ES-I3 (cell line): ENCODE data around the gene ST14.

Experiments used
- H3K36me3 ChIP-seq: 2 replicates; pipeline ENCODE4 v1.6.1; 2013; ENCODE audit warnings: mild to moderate bottlenecking, low read length, control low read depth, moderate library complexity; ENCODE audit not compliant: insufficient read depth
- H3K4me1 ChIP-seq: 2 replicates; pipeline ENCODE4 v1.6.1; 2013; ENCODE audit warnings: mild to moderate bottlenecking, control low read depth, low read length; ENCODE audit not compliant: insufficient read depth
- H3K9ac ChIP-seq: 2 replicates; pipeline ENCODE4 v1.6.1; 2013; ENCODE audit warnings: low read depth, mild to moderate bottlenecking, low read length, moderate library complexity
- H3K9me3 ChIP-seq: 2 replicates; pipeline ENCODE4 v1.6.1; 2013; ENCODE audit warnings: mild to moderate bottlenecking, low read length, moderate library complexity; ENCODE audit not compliant: control insufficient read depth, insufficient read depth

Gene ST14

DNA sequence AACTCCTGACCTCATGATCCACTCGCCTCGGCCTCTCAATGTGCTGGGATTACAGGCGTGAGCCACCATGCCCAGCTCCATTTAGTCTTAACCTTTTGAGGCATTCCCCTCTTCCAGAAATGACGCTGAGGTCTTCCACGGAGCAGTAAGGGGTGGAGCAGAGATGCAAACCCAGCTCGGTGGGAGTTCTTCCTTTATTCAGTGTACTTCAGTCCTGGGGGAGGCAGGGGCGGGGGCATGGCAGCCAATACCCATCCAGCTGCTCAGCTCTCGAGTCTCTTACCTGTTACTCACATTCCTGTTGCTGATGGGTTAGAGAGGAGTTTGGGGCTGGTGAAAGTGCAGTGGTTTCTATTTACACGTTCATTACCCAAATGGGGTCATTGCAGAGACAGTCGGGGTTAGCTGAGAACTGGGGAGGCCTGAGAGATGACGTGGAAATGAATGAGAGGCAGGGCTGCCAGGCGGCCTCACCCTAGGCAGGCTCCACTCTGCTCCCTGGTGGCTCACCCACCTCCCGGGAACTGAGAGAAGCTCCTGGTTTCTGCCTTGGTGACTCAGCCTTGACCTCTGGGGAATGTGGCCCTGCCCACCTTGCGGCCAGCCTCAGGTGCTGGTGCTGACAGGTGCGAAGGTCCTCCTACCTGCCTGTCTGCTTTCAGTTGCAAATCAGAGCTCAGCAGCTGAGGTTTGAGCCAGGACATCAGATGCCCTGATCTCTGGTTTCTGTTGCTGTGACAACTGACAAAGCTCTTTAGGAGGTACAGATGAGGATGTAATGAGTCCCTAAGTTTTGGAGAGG lies 13.4 kb upstream of the ST14 start:
- H3K9ac ChIP-seq: peak overlapping the region; percentile 7; the same call in 1 of the 2 replicates
- peaks cover 21% of the 10 kb centered on the region for H3K36me3 ChIP-seq
- H3K9me3 ChIP-seq: no peaks in the 10 kb centered on the region
- H3K4me1 ChIP-seq: peaks cover 12% of the 10 kb centered on the region

DNA sequence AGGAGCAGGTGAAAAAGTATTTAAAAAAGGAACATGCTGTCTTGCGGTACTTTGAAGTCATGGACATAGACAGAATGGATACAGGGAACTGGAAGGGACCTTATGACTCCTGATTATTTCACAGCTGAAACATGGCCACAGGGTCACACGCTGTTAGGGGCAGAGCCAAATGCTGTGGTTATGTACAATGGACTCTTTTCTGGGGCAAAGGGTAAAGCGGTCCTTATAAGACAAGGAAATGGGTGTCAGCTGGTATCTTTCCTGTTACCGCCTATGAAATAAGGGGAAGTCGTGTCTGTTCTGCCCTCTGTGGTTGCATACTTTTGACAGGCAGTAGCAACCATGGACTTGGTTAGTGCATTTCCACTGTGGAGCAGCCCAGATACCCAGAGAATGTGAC lies 12.8 kb upstream of the ST14 start:
- Histone ChIP-seq H3K4me1 (peaks cover 12% of the 10 kb centered on the region), H3K9ac (no peak overlapping the region), H3K36me3 (peaks cover 15% of the 10 kb centered on the region), H3K9me3 (no peaks in the 10 kb centered on the region)

DNA sequence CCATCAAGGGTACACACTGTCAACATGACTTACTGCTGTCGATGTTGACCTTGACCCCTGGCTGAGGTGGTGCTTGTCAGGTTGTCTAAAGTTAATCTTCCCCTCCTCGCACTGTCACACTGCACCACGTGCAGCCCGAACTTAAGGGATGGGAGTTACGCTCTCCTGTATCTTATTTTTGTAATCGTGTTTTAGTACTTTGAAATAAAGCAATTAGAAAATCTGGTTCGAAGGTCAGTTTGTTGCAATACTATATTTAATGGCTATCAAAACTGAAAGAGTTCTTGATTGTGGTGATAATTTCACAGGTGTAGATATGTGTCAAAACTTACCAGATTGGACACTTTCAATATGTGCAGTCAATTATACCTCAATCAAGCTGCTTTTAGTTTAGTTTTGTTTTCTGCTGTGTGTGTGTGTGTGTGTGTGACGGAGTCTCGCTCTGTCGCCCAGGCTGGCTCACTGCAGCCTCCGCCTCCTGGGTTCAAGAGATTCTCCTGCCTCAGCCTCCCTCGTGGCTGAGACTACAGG lies 10.7 kb upstream of the ST14 start:
- H3K9ac ChIP-seq: no peak overlapping the region
- H3K4me1 ChIP-seq: peaks cover 12% of the 10 kb centered on the region
- H3K36me3 ChIP-seq: peaks cover 9% of the 10 kb centered on the region
- no peaks in the 10 kb centered on the region for H3K9me3 ChIP-seq

- Histone ChIP-seq H3K9ac (no peak overlapping the region), H3K4me1 (peaks cover 4% of the 10 kb centered on the region; the same call in 1 of the 2 replicates), H3K9me3 (no peaks in the 10 kb centered on the region), H3K36me3 (no peaks in the 10 kb centered on the region; the same call in 1 of the 2 replicates)
Observed at GRCh38 chr11:130150790-130151189, 8.8 kb upstream of the ST14 start.

DNA sequence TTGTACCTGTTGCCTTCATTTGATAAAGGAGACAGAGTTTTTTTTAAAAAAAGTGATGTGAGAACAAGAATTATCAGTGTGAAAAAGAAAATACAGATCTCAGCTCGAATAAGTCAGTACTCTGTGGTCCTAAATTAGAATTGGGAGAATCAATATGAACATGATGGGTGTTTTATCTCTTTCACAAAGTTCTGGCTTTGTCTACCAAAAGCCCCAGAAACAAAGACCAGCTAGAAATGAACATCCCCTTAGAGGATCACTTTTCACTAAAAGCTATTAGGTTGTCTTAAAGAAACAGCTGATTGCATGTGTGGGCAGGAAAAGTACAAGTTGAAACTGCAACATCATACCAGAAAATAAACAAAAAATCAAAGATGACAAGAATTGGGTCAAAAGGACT lies 8.4 kb upstream of the ST14 start:
- H3K4me1 ChIP-seq: peaks cover 4% of the 10 kb centered on the region
- H3K9me3 ChIP-seq: no peaks in the 10 kb centered on the region
- H3K36me3 ChIP-seq: no peaks in the 10 kb centered on the region; the same call in 1 of the 2 replicates
- H3K9ac ChIP-seq: no peak overlapping the region

- peaks cover 7% of the 10 kb centered on the region for H3K4me1 ChIP-seq
- no peaks in the 10 kb centered on the region for H3K9me3 ChIP-seq
- no peaks in the 10 kb centered on the region for H3K36me3 ChIP-seq
- H3K9ac ChIP-seq: no peak overlapping the region
Observed at GRCh38 chr11:130156108-130157022, 3.2 kb upstream of the ST14 start.

DNA sequence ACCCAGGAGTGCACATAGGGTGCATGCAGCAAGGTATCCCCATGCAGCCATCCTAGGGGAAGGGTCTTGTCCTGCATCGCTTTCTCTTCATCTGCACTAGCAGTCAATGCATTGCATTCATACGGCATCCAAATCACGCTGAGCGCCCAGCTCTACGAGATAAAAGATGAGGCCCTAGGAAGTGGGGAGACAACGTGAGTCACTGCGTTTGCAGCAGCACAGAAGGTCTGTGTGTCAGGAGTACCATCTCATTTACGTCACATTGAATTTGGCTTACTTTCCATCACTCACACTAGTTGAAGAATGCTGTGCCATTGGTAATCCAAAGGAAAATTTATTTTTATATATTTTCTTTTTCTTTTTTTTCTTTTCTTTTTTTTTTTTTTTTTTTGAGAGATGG lies 2.5 kb upstream of the ST14 start:
- H3K36me3 ChIP-seq: no peaks in the 10 kb centered on the region
- no peaks in the 10 kb centered on the region for H3K9me3 ChIP-seq
- H3K4me1 ChIP-seq: peaks cover 14% of the 10 kb centered on the region

DNA sequence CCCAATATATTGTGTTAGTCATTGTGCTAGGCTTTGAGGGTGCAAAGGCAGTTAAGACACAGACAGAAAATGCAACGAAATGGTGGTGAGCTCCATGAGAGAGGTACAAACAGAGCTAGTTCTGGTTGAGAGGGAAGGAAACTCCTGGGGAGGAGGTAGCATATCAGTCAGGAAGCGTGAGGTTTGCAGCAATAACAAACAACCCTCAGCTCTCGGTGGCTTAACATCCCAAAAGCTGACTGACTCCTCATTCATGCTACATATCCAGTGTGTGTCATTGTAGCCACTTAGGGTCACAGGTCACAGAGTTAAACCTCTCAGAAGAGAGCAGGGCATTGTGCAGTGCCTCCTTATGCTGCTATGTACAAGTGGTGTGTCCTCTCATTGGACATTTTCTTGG lies 1.7 kb upstream of the ST14 start:
- peaks cover 15% of the 10 kb centered on the region for H3K4me1 ChIP-seq
- H3K9ac ChIP-seq: no peak overlapping the region
- H3K9me3 ChIP-seq: no peaks in the 10 kb centered on the region
- no peaks in the 10 kb centered on the region for H3K36me3 ChIP-seq

More for the DNA sequence above, 2.5 kb upstream of the ST14 start:
- no peak overlapping the region for H3K9ac ChIP-seq

DNA sequence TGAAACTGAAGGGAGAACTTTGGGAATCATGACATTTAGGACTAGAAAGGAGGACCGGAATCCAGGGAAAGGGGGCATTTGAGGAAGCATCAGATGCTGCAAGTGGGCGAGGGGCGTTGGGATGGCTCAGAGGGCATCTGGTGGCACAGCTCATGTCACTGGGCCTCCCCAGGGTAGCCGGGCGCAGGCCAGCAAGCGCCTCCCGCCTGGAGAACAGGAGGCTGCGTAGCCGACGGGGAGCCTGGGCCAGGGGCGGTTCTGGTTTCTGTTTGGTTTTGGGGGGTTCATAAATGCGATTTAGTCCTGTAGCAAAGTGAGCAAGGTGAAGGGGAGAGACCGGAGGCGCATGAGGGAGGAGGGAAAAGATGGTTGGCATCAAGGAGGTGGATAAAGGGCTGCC lies 443 bp upstream of the ST14 start:
- Histone ChIP-seq H3K4me1 (peaks cover 15% of the 10 kb centered on the region), H3K9ac (peak overlapping the region; percentile 46; the same call in 1 of the 2 replicates), H3K9me3 (no peaks in the 10 kb centered on the region), H3K36me3 (no peaks in the 10 kb centered on the region)

- H3K9ac ChIP-seq: peak overlapping the region; percentile 46
- H3K36me3 ChIP-seq: no peaks in the 10 kb centered on the region
- H3K4me1 ChIP-seq: peaks cover 15% of the 10 kb centered on the region
- no peaks in the 10 kb centered on the region for H3K9me3 ChIP-seq
Observed at GRCh38 chr11:130160498-130161155, 1.0 kb downstream of the ST14 start.

DNA sequence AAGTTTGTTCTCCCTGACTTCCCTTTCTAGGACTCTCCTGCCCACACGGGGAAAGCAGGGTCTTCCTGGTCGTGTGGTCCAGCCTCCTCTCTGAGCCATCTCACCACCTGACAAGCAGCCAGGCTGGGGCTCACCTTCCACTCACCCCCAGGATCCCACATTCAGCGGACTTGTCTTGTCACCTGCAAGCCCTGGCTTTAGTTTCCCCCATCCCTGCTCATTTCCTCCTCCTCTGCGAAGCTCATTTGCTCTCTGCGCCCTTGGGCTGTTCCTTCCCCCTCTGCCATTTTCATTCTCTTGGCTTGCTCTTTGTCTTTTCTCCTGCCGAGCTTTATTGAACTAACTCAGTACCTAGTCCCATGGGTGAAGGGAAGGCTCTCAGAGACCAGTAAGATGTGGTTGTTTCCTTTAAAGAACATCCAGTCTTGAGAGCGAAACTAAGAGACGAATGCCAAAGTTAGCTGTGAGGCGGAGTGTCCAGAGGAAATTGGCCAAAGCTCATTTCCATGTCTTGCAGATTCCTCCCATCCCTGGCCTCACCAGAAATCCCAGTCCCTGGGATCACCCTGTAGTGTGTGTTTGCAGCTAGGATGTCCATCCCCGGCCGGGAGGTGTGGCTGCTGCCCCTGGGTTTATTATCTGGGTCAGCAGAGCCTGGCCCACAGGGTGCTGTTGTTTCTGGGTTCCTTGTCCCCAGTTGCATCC lies 2.0 kb downstream of the ST14 start:
- Histone ChIP-seq H3K36me3 (no peaks in the 10 kb centered on the region), H3K9me3 (no peaks in the 10 kb centered on the region), H3K4me1 (peaks cover 15% of the 10 kb centered on the region), H3K9ac (no peak overlapping the region)

DNA sequence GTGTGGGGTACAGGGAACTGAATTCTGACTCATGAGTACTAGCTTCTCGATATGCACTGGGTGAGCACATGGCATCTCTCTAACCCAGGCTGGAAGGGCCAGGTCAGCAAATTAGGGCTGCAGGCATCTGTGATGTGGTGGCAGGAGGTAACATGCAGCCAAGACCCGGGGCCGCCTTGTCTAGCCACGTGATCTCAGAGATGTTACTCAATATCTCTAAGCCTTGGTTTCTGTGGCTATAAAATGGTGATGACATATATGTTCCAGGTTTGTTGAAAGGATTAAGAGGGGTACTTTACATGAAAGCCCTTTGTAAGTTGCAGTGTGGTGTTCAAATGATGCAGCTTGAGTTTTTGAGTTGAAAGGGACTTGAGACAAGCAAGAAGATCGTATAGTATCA lies 3.2 kb downstream of the ST14 start:
- H3K9ac ChIP-seq: no peak overlapping the region
- peaks cover 15% of the 10 kb centered on the region for H3K4me1 ChIP-seq
- no peaks in the 10 kb centered on the region for H3K36me3 ChIP-seq

GRCh38 chr11:130163346-130164220 lies 4.0 kb downstream of the ST14 start:
- H3K9ac ChIP-seq: no peak overlapping the region
- H3K4me1 ChIP-seq: peaks cover 15% of the 10 kb centered on the region
- H3K9me3 ChIP-seq: no peaks in the 10 kb centered on the region
- H3K36me3 ChIP-seq: no peaks in the 10 kb centered on the region

More for the DNA sequence above, 3.2 kb downstream of the ST14 start:
- no peaks in the 10 kb centered on the region for H3K9me3 ChIP-seq
